ENCODE results near the gene MVK. TPM values are rescaled to one million over a fixed set of nuclear protein-coding genes. Genes with fewer than 3 reads are reported as not detected.

Gene MVK
- 10 to 100 TPM; 23.1 to 47.2 TPM for total RNA-seq
- long read RNA-seq, transcript MVK-201 (11 exons, 1,956 nt): major isoform, 36 of 64 reads
- long read RNA-seq, transcript MVK-207 (10 exons, 2,747 nt): minor isoform, 7 of 64 reads
- long read RNA-seq, partial matches to known transcripts: 11 of 64 reads
- long read RNA-seq, other reads (novel, unspliced or antisense): 6 of 64 reads

DNA sequence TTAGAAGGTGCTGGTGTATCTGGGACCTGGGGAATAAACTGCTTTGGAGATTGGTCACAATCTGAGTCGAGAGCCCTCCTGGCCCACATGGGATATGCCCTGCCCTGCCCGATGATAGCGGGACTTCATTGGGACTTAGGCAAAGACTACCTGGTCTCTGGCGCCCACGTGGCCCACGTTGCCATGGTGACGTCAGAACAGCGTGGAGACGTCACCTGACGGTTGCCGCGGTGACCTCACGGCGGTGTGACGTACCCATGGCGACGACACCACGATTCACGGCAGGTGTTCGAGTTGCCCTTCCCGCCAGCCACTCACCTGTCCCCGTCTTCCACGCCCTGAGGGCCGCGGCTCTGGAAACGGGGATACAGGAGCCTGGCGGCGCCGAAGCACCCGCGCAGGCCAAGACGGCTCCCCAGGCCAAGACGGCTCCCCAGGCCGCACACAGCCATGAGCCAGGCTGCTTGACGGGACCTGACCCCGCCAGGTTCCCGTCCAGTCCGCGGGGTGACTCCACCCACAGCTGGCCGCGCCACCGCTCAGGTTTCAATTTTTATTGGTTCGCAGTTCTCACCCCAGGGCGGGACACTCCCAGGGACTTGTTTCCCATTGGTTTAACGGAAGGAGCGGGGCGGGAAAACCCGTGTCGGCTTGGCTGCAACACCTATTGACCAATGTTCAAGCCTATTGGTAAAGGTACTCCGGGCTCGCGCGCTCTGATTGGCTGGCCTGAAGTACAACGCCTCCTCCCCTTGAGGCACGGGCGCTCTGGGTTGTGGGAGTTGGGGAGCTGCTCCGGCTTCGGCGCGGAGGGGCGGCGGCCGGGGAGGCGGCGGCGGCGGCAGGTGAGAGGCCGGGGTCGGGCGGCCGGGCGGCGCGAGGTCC is at the start of gene MVK, which contains the start of gene MMAB:
Gene MVK (plus strand): TSS at position 766 of the 885 bp plus-strand sequence. CDS start 1,029 bp downstream, outside the sequence.
Gene MMAB (minus strand): TSS at position 476 of the 885 bp plus-strand sequence. CDS start 24 bp downstream, at position 452.
- ATAC-seq (peak; percentile 94), DNase-seq (peak; percentile 98 to 100)
- intact Hi-C loops (cut with DNase I, micrococcal nuclease): no loop called here

DNA sequence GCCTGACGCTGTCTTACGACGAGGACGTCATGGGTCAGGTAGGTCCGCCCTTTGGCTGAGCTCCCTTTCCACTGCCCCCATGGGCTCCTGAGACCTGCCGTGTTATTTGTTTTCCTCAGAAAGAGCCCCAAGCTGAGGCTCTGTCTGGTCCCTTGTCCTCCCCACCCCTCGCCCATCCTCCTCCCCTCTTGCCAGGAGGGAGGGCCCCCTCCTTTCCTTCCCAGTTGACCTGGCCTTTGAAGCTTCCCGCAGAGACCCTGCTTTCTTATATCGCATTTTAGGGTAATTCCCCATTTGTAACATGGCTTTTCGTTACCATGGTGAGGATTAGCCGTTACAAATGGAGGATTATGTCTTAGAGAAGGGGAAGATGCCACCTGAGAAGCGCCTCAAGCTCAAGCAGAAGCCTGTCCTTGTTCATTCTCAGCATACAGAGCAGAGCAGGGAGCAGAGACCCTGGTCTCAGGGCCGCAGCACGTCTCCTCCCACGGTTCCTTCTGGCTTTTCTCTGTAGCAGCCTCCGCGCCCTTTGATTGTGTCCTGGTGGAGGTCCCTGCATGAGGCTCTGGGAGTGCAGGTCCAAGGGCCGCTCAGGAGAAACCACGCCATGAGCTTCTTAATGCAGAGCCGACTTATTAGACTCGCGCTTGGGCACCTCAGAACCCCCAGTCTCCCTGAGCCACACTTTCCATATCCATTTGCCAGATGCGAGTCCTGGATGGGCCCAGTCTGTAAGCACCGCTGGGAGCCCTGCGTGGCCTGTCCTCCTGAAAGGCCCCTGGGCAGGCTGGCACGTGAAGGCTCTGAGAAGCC is 48.9 kb upstream of the MVK start:
- ATAC-seq (no peak), DNase-seq (no peak)
- intact Hi-C loops (cut with DNase I, micrococcal nuclease): no loop called here

DNA sequence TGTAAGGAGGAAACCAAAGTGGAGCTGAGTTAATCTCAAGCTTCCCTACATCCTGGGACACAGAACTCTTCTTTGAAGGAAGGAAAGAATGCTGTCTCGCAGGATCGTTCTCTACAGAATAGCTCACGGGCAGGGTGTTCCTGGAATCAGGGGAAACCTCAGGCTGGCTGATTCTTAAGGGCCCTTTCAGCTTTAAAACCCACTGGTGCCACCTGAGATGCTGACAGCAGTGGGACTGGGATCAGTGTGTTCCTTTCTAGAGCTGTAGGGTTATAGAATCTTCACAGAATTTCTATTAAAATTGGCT is 48.4 kb upstream of the MVK start:
- DNase-seq (no peak), ATAC-seq (no peak)
- intact Hi-C loops (cut with DNase I, micrococcal nuclease): no loop called here

DNA sequence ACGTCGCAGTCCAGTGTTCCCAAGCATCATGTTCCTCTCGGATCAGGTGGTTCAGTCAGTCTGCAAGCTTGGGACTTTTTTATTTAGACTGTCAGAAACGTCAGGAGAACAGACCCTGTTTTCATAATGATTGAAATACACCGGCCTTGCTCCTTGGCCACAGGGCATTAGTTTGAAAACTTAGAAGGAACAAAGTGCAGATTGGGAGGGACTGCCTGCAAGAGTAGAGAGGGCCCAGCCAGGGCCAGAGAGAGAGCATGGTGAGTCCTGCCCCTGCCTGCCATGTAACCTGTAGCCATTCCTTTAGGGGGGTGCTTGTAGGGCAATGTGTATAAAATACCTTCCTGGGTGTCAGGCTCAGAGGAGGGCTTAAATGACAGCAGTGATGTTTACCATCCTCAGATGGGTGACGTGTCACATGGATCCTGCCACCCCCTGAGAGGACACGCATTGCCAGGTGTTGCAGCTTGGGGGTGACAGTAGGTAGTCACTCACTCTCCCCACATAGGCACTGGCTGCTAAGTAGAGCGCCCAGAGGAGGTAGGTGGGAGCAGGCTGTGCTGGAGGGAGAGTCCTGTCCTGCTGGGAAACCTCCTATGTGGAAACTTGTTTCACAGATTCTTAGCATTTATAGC is 46.0 kb upstream of the MVK start:
- intact Hi-C loops (cut with DNase I, micrococcal nuclease): no loop called here
- no peak for DNase-seq
- no peak for ATAC-seq

DNA sequence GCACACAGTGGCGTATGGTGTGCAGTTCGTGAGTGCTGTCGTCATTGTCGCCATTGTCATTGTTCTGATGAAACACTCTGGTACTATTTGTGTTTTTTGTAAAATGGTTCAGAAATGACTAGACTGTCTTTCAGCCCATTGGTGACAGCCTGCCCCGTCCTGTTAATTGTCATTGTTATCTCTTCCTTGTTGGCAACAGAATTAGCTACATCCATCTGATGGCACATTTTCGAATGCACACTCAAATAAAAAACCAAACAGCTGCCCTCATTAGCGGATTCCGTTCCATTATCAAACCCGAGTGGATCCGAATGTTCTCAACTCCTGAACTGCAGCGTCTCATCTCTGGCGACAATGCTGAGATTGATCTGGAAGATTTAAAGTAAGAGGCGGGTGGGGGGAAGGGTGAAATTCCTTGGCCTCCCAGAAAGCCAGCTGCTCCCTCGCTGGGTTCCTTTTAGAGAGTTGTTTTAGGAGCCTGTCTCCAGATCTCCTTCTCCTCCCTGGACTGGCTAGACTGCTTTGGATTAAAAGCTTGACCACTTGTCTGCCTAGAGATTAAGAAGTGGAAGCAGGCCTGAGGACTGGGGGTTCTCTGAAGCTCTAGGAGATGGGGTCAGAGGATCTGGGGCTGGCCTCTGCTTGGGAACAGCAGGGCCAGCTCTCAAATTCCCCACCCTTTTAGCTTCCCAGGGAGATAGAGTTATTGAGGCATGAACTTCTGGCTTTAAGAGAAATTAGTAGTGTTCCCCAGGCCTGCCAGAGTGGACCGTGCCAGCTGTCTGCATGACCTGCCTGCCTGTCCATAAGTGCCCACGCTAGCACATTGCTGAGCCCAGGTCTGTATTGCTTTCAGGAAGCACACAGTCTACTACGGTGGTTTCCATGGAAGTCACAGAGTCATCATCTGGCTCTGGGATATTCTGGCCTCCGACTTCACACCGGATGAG is 43.6 kb upstream of the MVK start:
- intact Hi-C loops (cut with DNase I, micrococcal nuclease): no loop called here
- DNase-seq (no peak), ATAC-seq (no peak)

DNA sequence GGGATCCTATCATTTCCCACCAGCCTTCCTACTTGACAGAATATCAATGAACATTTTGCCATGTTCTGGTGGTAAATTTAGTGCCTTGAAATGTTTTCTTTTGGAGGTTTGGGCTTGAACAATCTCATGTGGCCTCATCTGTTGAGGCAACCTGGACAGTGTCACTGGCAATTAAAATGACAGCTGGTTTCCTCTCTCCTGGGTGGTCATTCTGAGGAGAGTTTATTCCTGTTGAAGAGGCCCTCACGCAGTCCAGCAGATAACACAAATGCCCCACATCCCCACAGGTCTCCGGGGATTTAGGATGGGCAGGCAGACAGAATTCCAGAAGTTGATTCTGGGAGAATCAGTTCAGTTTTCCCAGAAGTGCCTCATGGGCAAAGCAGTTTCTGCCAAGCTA is 42.2 kb upstream of the MVK start:
- DNase-seq (no peak), ATAC-seq (no peak)
- intact Hi-C loops (cut with DNase I, micrococcal nuclease): no loop called here

DNA sequence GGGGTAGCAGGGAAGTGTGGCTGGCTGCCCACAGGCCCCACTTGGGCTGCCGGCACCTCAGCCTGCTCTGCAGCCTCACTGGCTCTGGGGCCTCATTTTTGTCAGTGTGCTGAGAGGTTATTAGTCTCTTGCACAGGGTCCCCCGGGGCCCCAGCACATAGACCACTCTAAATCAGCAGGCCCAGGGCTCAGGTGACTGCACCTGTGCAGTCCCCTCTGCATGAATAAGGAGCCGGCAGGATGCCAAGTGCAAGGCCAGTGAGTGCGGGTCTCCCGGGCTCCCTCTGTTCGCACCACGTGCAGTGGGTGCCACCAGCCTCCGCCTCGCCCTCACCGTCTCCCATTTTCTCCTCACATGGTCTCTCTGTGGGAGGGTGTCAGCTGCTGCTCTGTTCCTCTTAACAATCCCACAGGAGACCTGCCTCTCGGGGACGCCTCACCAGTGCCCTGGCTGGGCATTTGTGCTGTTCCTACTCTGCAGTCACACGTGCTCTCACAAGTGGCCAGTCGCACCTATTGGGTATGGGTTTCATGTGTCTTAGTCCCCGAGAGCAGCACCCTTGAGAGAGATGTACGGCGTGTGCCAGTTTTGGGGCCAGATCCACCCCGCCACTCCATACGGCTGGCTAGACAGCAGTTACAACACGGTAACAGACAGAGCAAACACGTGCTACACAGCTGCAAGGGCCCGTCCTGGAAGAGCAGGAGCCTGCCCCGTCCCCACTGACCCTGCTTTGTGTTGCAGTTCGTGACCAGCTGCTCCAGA is 40.7 kb upstream of the MVK start:
- no peak for ATAC-seq
- DNase-seq: no peak

DNA sequence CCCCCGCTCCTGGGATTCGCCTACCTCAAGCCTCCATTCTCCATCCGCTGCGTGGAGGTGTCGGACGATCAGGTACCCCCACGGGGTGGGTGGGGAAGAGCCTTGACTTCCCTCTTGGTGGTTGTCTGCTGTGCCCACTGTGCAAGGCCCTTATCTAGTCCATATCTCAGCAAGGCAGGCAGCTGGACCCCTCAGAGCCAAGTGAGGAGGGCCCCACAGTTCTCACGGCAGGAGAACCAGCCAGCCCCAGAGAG is 40.2 kb upstream of the MVK start:
- intact Hi-C loops (cut with DNase I, micrococcal nuclease): no loop called here
- no peak for ATAC-seq
- DNase-seq: no peak

More for the DNA sequence above, 40.7 kb upstream of the MVK start:
- intact Hi-C loops (cut with DNase I, micrococcal nuclease): no loop called here

DNA sequence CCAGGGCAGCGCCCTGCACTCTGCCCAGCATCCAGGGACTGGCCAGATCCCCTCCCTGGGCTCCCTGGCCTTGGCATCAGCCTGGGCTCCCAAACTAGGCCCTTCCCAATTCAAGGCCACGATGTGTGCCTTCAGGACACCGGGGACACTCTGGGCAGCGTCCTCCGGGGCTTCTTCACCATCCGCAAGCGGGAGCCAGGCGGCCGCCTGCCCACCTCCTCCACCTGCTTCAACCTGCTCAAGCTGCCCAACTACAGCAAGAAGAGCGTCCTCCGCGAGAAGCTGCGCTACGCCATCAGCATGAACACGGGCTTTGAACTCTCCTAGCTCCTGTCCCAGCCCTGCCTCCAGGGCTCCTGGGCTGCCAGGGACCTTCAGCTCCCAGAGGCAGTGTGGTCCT is 39.1 kb upstream of the MVK start:
- no peak for ATAC-seq

DNA sequence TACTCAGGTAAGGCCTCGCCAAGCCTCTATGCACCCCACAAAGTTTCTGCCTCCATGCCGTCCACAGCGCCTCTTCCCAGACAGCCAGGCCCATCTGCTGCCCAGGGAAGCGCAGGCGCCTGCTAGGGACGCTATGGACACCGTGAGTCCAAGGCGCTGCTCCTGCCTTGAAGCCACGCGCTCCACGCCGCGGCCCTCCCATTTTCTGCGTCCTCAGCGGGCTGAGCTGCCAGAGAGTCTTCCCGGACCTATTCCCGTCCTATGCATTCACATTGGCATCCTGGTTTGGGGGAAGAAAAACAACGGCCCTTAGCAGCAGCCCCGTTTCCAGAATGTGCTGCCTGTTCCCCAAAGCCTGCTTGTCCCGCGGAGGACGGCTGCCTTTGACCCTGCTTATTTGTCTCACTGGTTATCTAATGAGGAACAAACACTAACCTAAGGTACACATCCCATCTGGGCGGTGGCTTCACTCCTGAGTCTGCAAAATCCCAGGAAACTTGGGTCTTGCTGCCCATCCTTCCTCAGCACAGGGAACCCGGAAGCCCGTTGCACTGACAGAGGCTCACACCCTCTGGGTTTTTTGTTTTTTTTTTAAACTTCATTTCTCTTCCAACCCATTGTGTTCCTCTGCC is 38.2 kb upstream of the MVK start:
- intact Hi-C loops (cut with DNase I, micrococcal nuclease): no loop called here
- peak; percentile 34 for ATAC-seq
- DNase-seq: no peak

More for the DNA sequence above, 39.1 kb upstream of the MVK start:
- intact Hi-C loops (cut with DNase I, micrococcal nuclease): no loop called here
- no peak for DNase-seq

DNA sequence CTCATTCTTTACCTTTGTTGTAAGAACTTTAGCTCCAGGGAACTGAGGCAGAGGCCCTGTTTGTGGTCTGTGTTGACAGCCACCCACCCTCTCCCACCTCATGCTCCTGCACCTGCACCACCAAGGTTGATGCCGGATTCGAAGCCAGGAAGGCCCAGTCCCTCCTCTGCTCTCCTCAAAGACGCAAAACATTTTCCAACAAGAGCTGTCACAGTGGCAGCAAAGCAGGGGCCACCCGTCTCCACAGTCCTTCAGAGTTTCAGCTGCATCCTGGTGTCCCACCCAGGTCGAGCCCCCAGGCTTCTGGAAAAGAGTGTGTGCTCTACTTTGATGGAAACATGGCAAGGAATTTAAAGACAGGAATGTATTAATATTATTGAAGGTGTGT is 37.7 kb upstream of the MVK start:
- DNase-seq (no peak), ATAC-seq (no peak)
- intact Hi-C loops (cut with DNase I, micrococcal nuclease): no loop called here

DNA sequence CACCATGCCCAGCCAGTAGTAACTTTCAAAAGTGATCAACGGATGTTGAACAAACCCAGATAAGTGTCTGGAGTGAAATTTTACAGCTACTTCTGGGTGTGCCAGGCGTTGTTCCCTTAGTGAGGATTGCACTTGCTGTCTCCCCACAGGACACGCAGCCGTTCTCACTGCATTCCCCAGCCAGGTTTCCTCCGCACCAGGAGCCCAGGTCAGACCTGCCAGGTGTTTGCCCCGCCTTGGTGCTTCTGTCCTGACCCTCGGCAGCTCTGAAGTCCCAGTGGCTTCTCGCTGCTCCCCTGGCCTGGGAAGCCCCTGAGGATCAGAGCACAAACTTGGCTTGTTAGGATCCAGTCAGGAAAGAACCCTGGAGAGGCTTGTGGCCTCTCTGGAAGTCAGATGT is 36.5 kb upstream of the MVK start:
- intact Hi-C loops (cut with DNase I, micrococcal nuclease): no loop called here
- ATAC-seq (no peak), DNase-seq (no peak)

DNA sequence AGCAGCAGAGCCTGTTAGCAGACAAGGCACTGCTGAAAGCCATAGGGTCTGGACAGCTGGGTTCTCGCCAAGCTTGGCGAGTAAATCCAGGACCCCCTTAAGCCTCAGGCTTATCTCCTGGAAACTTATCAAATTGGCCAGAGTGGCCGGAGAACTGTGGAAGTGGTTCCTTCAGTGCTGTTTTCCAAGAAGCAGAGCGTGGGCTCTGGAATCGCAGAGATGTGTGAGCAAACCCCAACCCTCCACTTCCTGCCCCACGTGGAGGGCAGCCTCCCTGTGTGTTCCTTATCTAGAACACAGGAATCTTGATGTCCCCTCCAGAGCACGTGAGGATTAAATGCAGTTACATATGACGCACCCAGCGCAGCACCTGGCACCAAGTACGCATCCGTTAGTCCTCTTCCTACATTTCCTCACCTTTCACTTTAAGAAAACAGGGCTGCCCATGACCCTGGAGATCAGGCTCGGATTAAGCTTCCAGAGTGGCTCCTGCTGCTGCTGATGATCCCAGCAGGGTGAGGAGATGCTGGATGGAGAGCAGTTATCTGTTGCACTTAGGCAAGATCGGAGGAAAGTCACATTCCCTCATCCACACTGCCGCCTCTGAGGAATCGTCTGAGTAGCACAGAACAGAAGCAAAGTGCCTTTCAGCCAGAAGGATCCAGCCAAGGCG is 35.3 kb upstream of the MVK start:
- ATAC-seq: no peak
- intact Hi-C loops (cut with DNase I, micrococcal nuclease): no loop called here

DNA sequence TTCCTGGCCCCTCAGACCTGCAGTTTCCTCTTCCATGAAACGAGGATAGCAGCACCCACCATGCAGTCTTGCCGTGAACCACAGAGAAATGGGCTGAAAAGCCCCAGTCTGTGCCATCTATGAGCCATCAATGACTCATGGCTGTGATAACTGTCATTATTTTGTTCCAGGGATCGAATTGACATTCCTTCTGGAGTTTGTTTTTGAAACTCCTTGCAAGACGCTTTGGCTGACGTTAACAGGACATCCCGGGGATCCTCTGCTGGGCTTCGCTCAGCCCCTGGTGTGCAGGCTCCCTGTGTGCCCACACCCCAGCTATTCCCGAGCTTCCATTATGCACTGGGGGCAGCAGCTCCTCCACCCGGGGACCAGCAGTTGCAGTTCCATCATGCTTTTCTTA is 34.1 kb upstream of the MVK start:
- DNase-seq (no peak), ATAC-seq (no peak)
- intact Hi-C loops (cut with DNase I, micrococcal nuclease): no loop called here

More for the DNA sequence above, 35.3 kb upstream of the MVK start:
- no peak for DNase-seq

DNA sequence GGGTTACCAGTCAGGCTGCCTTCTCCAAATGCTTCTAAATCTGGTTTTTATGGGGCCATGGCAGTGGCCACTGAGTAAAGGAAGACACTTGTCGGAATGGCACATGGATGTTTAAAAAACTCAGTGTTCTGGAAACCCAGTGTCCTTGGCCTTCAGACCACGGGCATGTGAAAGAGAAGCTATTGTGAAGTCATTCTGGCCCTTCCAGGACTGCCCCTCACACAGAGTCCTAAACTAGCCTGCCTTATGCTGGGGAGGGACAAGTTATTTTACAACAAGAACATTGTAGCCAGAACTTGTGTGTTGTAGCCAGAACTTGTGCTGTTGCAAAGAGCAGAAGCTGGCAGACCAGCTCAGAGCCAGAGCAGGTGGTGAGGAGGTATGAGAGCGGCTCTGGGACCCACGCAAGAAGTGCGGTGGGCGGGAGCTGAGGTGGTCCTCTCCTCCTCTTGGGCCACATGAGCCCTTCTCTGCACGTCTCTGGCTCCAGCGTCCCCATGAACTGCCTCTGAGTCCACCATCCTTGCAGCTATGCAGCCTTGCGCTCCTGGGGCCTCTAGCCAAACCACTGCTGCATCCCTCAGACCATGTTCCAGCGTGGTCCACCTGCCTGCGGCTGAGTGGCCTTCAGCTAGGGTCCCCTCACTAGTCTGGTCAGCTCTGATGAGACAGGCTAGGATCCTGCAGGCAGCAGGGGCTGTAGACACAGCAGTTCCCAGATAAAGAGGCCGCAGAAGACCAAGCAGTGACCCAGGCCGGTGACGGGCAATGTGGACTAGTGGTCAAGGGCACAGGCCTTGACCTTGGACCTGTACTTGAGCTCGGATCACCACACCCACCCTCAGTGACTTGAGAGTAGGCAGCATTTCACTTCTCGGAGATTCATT is 32.8 kb upstream of the MVK start:
- intact Hi-C loops (cut with DNase I, micrococcal nuclease): no loop called here
- ATAC-seq (no peak), DNase-seq (no peak)

DNA sequence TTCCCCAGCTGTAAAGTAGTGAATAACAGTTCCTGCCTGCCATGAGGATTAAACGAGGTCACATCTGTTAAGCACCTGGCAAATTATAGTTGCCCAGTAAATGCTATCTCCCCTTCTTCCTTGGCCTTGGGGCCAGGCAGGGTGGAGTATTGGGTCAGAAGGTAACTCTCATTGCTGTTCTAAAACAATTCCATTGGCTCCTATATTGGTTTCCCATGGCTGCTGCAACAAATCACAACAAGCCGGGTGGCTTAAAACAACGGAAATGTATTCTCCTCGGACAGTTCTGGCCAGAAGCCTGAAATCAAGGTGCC is 32.2 kb upstream of the MVK start:
- ATAC-seq (no peak), DNase-seq (no peak)
- intact Hi-C loops (cut with DNase I, micrococcal nuclease): no loop called here

Measured in left colon (tissue), 2 donors.